Keratinocyte (primary cell): ENCODE results near the gene CDK17.

Experiments
- EZH2 ChIP-seq: IDR thresholded peaks from one replicate; pipeline ENCODE4 v1.6.1; 2012; ENCODE audit warnings: inconsistent platforms, mild to moderate bottlenecking, low read length, moderate library complexity
- TF ChIP-seq, protein P1 (sequence below), 3 experiments: IDR thresholded peaks in 1 of 3; conservative IDR thresholded peaks in 1 of 3; optimal IDR thresholded peaks in 1 of 3; 2 replicates in 2 of 3; 3 replicates in 1 of 3; pipeline versions ENCODE3 to v1.5.1; 2011; ENCODE audit warnings: low read length in 3 of 3, mild to moderate bottlenecking in 3 of 3, moderate library complexity in 2 of 3, control low read depth in 1 of 3, inconsistent platforms in 1 of 3; ENCODE audit not compliant: insufficient read depth in 2 of 3; ENCODE audit errors: extremely low read depth in 1 of 3

GRCh38 chr12:96321941-96322340 lies 78.3 kb downstream of the CDK17 start:
- TF ChIP-seq, protein P1, sequence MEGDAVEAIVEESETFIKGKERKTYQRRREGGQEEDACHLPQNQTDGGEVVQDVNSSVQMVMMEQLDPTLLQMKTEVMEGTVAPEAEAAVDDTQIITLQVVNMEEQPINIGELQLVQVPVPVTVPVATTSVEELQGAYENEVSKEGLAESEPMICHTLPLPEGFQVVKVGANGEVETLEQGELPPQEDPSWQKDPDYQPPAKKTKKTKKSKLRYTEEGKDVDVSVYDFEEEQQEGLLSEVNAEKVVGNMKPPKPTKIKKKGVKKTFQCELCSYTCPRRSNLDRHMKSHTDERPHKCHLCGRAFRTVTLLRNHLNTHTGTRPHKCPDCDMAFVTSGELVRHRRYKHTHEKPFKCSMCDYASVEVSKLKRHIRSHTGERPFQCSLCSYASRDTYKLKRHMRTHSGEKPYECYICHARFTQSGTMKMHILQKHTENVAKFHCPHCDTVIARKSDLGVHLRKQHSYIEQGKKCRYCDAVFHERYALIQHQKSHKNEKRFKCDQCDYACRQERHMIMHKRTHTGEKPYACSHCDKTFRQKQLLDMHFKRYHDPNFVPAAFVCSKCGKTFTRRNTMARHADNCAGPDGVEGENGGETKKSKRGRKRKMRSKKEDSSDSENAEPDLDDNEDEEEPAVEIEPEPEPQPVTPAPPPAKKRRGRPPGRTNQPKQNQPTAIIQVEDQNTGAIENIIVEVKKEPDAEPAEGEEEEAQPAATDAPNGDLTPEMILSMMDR (optimal IDR thresholded peaks at IDR 0.05 in 1 of 3, IDR thresholded peaks at IDR 0.05 in 1 of 3, conservative IDR thresholded peaks at IDR 0.05 in 1 of 3; ENCODE audit: extremely low read depth in 1 of 3, insufficient read depth in 2 of 3, low read length in 3 of 3) = no peak
- TF ChIP-seq EZH2 = no peak
